NB4 (cell line): ENCODE results near the gene MAPK1.

ENCODE experiments used
- TF ChIP-seq, protein P1 (sequence below): IDR thresholded peaks from 2 replicates; pipeline ENCODE4 v1.6.1; 2011; ENCODE audit warnings: low read depth, low read length
- TF ChIP-seq, protein P2 (sequence below): IDR thresholded peaks from one replicate; pipeline ENCODE4 v1.5.1; 2012; ENCODE audit warnings: low read depth, low read length

DNA sequence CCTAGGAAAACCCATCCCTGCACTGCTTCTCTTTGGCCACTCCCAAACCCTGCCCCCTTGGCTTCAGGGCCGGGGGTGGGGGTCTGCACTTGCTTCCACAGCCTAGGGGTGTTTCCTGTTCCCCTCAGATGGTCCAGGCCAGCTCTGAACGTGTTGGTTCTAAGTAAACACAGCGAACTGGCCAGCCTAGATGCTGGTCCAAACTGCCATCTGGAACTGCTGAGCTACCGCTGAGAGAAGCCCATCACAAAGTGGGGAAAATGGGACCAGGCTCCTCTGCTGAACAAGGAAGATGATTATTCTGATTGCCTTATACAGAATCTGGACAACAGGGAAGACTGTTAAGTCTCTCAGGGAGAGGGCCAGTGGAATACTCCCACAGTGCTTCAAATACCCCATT is 108.4 kb downstream of the MAPK1 start:
- TF ChIP-seq, protein P1, sequence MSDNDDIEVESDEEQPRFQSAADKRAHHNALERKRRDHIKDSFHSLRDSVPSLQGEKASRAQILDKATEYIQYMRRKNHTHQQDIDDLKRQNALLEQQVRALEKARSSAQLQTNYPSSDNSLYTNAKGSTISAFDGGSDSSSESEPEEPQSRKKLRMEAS, result no peak
- TF ChIP-seq, protein P2, sequence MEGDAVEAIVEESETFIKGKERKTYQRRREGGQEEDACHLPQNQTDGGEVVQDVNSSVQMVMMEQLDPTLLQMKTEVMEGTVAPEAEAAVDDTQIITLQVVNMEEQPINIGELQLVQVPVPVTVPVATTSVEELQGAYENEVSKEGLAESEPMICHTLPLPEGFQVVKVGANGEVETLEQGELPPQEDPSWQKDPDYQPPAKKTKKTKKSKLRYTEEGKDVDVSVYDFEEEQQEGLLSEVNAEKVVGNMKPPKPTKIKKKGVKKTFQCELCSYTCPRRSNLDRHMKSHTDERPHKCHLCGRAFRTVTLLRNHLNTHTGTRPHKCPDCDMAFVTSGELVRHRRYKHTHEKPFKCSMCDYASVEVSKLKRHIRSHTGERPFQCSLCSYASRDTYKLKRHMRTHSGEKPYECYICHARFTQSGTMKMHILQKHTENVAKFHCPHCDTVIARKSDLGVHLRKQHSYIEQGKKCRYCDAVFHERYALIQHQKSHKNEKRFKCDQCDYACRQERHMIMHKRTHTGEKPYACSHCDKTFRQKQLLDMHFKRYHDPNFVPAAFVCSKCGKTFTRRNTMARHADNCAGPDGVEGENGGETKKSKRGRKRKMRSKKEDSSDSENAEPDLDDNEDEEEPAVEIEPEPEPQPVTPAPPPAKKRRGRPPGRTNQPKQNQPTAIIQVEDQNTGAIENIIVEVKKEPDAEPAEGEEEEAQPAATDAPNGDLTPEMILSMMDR, result no peak
